NCI-H128 (cell line): ENCODE measurements around the gene KCNG2.
A peak's percentile ranks its signal among the peaks of the same experiment; 100 is the strongest.
"Not testable (repeated sequence)": the region's sequence is repeated elsewhere in the genome, so short reads cannot be mapped to it uniquely, and the experiment has no call there.

Experiments used
- DNase-seq: peaks from one replicate; lab custom pipeline; 2025; ENCODE audit not compliant: unreplicated experiment; lab: John Stamatoyannopoulos, UW

Gene KCNG2

GRCh38 chr18:79797518-79798345 lies at the start of gene KCNG2:
Gene KCNG2, plus strand, starts transcription at chr18:79797938. Its CDS starts 65,730 bp downstream, at chr18:79863668.
- DNase-seq, result peak; percentile 16

- peak; percentile 66 for DNase-seq
These were observed 49.2 kb upstream of the KCNG2 start for GRCh38 chr18:79748321-79749180.

GRCh38 chr18:79749251-79750191 lies 48.2 kb upstream of the KCNG2 start:
- peak; percentile 51 for DNase-seq

- DNase-seq, result no peak
These were observed 46.7 kb upstream of the KCNG2 start for GRCh38 chr18:79750980-79751571.

GRCh38 chr18:79751918-79752578 lies 45.7 kb upstream of the KCNG2 start:
- DNase-seq, result not testable (repeated sequence)

GRCh38 chr18:79752946-79753345 lies 44.8 kb upstream of the KCNG2 start:
- DNase-seq, result not testable (repeated sequence)

GRCh38 chr18:79753391-79753851 lies 44.3 kb upstream of the KCNG2 start:
- no peak for DNase-seq

- no peak for DNase-seq
These were observed 43.5 kb upstream of the KCNG2 start for GRCh38 chr18:79754022-79754761.

- DNase-seq, result no peak
These were observed 42.8 kb upstream of the KCNG2 start for GRCh38 chr18:79754831-79755351.

GRCh38 chr18:79755496-79756142 lies 42.1 kb upstream of the KCNG2 start:
- no peak for DNase-seq

GRCh38 chr18:79756143-79756500 lies 41.6 kb upstream of the KCNG2 start:
- no peak for DNase-seq

GRCh38 chr18:79756826-79757225 lies 40.9 kb upstream of the KCNG2 start:
- DNase-seq, result no peak

GRCh38 chr18:79760348-79760747 lies 37.4 kb upstream of the KCNG2 start:
- no peak for DNase-seq

- DNase-seq, result no peak
These were observed 36.9 kb upstream of the KCNG2 start for GRCh38 chr18:79760881-79761280.

GRCh38 chr18:79763407-79763806 lies 34.3 kb upstream of the KCNG2 start:
- DNase-seq, result no peak

- DNase-seq, result no peak
These were observed 33.6 kb upstream of the KCNG2 start for GRCh38 chr18:79764131-79764530.

- DNase-seq, result no peak
These were observed 32.1 kb upstream of the KCNG2 start for GRCh38 chr18:79765491-79766245.

- DNase-seq, result peak; percentile 47
These were observed 31.4 kb upstream of the KCNG2 start for GRCh38 chr18:79766308-79766707.
